HG02870 (cell line): ENCODE measurements around the gene FHOD1.

ENCODE experiments used
- ATAC-seq: cut with Tn5 transposase; IDR thresholded peaks from one replicate; pipeline ENCODE4 v1.9.1; 2021; ENCODE audit warnings: mild to moderate bottlenecking, moderate library complexity; ENCODE audit not compliant: unreplicated experiment

Gene FHOD1

DNA sequence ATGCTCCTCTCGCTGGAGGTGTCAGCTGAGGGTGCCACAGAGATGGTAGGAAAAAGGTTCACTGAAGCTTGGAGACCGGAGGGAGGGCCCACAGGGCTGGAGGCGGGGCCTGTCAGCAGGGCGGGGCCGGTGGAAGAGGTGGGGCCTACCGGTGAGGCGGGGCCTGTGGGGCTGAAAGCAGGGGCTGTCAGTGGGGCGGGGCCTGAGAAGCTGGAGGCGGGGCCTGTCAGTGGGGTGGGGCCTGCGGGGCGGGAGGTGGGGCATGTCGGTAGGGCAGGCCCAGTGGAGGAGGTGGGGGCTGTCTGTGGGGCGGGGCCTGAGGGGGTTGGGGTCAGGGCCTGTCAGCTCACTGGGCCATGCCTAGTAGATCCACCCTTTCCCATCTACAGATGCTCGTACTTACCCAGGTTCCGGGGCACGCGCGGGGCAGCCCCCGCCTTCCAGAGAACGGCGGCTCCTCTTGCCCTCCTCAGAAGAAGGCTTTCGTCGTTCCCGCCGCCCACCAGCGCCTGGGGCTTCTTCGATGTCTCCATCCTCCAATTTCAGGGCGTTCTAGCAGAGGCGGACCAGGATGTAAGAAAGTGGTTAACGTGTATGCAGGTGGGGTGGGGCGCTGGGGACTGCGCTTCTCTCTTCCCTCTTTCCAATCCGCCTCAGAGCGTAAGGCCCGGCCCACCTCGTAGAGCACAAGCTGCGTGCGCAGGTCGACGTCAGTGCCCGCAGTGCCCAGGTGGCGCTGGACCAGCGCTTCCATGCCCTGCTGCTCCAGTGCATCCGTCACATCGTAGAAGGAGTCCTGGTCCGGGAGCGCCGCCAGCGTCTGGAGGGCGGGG lies 10.5 kb downstream of the FHOD1 start:
- no peak for ATAC-seq

DNA sequence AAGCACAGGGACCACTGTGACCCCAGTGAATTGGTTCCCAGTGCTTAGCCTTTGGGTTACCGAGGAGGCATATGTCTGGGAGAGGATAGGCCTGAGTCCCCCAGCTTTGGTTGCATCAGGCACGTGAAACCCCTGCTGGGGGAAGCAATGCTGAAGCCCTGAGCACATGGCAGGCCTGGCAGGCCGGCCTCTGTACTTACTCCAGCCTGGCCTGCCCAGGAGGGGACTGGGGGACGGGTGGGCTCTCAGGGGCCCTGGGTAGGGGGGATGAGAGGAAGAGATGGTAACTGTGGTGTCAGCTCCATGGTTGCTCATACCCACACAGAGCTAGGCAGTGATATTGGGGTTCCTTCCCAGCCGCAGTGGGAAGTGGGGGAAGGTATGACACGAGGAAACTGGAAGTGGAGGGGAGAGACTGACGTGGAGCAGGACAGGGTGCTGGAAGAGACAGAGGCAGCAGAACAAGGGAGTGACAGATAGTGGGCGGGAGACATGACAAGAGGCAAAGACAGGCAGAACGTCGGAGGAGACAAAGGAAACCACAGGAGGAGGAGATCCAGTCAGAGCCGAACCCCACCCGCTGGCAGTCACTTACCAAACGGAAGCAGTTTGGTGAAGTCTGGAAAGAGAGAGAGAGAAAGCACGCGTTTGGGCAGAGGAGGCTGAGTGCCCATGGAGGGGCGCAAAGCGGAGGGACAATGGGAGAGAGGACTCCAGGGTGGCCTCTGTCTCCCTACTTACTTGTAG lies 11.3 kb downstream of the FHOD1 start:
- ATAC-seq, result no peak

DNA sequence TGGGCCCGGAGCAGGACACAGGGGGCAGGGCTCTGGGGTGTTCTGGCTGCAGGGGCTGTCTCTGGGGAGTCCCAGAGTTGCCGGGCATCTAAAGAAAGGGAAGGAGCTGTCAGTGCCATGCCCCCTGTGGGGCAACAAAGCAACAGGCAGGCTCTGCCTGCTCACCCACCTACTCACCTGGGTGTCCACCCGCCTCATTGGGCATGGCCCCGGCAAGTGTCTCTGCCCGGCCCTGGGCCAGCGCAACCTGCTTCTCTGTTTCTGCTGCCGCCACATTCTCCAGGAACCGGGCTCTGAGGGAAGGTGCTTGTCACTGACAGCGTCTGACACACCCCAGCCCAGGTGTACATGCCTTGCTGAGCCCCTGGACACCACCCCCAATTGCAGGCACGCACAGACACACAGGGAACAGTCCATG lies 13.1 kb downstream of the FHOD1 start:
- ATAC-seq, result no peak

DNA sequence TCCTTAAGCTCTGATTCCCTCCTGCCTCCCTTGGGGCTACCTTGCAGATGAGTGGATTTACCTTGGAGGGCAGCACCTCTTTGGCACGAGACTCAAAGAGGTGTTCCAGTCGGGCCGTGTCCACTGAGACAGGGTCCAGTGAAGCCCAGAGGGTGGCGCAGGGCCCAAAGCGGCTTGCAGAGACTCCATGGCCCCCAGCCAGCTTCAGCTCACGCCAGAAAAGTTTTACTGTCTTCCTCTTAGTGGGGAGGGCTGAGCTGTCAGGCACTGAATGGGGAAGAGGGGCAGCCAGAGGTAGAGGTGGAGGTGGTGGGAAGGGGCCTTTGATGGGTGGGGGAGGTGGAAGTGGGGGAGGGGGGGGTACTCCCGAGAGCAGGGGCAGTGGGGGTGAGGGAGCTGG lies 13.7 kb downstream of the FHOD1 start:
- ATAC-seq, result no peak

DNA sequence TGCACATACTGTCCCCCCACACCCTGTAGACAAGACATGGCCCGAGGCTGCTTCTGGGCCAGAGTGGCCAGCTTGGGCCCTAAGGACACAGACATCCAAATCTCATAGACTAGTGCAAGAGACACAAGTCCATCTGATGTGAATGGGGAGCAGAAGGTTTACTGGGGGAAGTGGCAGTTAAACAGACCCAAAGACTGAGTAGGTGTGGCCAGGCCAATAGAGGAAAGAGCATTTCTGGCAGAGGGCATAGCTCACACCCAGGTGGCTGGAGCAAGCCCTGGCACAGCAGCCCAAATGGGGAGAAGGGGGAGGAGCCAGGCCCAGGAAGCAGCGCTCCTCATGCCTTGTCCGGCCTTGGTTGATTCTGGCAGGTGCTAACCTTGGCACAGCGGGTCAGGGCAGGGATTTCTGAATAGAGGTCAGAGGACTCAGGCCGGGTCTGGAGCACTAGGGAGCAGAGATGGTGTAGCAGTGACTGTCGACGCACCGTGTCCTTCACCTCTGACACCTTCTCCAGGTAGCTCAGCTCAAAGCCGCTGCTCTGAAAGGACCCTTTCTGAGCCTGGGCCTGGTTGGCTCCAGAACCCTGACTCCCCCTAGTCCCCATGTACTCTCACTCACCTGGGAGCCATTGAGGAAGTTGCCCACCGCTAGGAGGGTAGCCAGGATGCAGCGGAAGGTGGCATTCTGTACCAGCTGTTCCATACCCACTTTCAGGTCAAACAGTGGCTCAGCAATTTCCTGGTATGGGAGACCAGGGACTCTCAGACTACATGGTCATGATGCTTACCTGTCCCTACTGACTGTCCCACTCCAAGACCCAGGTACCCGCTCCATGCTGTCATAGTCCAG lies 16.2 kb downstream of the FHOD1 start:
- no peak for ATAC-seq

DNA sequence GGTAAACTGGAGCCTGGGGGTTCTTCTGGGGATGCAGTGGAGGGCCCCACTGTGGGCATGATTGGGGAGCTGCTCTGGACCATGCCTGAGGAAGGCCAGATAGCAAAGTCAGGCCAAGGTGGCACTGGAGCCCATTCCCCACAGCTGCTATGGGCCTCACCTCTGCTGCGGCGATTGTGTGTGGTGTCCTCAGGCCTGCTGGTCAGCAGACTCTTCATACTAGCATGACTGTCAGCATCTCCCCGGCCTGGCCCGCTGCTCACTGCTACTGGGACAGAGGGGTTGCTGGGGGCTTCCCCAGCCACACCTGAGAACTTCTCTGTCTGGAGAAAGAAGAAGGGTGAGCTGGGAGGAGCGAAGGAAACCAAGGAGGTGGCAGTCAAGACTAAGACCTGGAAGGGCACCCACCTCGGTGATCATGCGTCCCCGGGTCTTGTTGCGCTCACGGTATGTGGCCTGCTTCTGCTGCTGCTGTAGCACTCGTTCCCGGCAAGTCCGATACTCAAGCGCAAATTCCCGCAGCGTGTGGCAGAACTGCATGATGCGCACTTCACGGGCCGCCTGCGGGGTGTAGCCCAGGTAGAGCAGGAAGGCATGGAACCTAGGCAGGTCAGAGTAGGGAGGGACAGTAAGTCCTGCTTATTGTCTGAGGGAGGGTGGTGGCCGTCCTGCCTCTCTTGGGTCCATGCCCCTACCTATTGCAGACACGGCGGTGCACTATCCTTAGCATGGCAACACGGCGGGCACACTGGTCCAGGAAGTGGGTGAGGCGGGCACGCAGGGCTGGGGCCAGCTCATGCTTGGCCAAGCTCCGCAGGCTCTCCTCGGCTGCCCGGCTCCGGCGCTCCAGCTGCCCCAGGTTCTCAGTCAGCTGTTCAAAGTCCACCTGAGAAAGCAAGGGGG lies 17.1 kb downstream of the FHOD1 start:
- no peak for ATAC-seq

DNA sequence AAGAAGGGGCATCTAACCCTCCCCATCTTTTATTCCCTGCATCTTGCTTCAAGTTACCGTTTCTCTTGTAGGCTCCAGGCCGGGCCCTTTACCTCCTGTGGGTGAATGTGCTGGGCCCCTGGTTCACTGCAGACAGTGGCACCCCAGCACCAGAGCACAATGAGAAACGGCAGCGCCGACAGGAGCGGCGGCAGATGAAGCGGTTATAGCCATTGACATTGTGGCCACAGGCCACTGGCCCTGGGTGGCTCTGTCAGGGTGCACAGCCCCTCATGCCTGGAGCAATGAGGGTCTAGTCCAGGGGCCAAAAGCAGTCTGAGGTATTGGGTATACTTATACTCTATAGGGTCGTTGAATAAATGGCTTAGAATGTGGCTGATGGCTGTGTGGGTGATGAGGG lies 18.4 kb downstream of the FHOD1 start:
- ATAC-seq, result no peak

DNA sequence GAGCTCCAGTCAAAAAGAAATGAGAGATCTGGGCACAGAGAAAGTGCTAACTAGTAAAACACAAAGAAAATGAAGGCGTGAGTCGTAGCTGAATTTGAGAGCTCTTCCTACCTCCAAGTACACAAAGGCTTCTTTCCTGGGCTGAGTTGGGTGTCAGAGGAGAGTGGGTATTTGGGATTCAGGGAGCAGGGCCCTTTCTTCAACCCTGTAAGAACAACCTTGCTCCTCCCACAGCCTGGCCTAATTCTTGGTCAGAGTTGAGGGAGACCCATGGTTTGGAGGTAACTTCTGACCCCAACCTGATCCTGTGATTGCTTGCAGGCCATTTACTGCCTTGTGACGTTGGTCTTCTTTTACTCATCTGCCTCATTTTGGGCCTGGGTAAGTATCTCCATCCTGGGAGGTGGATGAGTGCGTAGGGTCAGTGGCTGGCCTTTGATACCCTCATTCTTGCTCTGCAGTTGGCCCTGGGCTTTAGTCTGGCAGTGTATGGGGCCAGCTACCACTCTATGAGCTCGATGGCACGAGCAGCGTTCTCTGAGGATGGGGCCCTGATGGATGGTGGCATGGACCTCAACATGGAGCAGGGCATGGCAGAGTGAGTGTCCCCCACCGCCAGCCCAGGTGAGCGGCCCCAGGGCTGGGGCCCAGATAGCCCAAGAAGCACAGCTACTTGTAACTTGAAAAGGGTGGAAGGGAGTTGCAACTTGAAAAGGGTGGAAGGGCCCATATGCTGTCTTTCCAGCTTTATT lies 19.1 kb downstream of the FHOD1 start:
- no peak for ATAC-seq

DNA sequence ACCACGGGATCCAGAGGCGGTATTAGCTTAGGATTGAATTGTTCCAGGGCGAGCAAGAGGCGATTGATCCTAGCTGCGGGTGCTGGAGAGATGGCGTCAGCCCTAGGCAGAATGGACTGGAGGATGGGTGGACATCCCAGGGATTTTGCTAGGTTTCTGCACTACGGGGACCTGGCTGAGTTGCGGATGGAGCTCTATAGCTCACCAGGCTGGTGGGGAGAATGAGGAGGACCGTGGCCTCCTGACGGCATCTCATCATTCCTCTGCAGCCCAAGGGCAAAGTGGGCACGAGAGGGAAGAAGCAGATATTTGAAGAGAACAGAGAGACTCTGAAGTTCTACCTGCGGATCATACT lies 19.7 kb downstream of the FHOD1 start:
- no peak for ATAC-seq

DNA sequence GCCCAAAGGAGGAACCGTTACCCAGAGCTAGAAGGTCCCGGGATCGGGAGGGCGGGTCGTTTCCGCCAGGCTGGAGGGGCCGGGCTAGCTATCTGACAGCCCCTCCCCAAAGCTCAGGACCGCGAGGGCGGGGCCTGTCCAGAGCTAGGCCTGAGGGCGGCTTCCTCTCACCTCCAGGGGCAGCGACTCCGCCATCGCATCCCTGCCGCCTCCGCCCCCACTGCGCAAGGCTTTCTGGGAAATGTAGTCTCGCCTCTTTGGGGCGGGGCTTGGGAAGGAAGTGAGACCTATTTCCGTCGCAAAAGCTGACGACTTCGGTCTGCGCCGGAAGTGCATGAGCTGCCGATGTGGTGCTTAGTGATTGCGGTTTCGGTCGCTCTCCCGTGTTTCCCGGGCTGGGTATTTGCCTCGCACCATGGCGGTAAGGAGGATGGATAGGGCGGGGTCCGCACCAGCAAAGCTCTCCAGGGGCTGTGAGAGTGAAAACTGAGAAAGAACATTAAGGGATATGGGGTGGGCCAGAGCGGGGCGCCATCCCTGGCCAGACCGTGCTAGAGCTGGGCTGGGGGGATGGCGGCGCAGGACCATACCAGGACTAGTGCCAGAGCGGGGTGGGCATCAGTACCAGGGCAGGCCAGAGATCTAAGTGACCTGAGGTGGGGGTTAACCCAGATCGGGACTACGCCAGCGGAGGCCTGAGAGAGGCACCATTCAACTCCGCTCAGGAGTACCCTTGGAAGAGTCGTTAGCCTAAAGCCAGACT lies 20.3 kb downstream of the FHOD1 start, which contains the start of gene TMEM208:
TMEM208 (plus strand) TSS at position 327 of the 763 bp plus-strand sequence; CDS start at position 416, 89 bp downstream.
- ATAC-seq, result peak; percentile 94

DNA sequence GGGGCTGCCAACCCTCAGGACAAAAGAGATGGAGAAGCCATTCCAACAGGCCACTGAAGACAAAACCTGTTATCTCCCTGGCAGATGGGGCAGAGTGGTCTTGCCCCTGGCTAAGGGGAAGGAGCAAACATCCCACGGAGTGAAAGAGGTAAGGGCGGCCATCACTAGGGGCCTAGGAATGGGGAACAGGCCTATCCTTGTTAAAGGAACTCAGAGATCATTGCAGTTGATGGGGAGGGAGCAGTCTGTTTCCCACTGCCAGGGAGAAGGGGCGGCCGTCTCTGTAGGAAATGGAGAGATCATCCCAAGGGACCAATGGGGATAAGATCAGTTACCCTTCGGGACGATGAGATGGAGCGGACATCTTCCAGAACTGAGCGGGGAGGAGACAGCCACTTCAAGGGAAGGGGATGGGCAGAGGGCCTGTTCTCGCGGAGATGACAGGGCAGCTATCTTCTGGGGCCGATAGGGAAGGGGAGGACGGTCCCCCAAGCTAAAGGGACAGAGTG lies 20.9 kb downstream of the FHOD1 start:
- ATAC-seq, result no peak

DNA sequence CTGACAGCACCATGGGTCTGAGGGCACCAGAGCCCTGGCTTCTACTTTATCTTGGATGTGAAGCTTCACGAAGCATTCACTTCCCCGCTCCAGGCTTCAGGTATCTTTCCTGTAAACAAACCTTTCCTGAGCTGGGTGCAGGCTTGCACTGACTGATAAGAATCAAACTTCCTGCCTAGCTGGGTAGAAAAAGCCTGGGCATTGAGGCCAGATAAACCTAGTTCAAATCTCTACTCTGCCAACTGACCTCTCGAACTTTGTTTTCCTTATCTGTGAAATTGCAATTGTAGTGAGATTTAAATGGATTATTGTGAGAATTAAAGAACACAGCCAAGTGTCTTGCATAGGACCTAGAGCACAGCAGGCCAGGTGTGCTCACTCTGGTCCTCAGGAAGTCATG lies 23.3 kb downstream of the FHOD1 start:
- ATAC-seq, result no peak

DNA sequence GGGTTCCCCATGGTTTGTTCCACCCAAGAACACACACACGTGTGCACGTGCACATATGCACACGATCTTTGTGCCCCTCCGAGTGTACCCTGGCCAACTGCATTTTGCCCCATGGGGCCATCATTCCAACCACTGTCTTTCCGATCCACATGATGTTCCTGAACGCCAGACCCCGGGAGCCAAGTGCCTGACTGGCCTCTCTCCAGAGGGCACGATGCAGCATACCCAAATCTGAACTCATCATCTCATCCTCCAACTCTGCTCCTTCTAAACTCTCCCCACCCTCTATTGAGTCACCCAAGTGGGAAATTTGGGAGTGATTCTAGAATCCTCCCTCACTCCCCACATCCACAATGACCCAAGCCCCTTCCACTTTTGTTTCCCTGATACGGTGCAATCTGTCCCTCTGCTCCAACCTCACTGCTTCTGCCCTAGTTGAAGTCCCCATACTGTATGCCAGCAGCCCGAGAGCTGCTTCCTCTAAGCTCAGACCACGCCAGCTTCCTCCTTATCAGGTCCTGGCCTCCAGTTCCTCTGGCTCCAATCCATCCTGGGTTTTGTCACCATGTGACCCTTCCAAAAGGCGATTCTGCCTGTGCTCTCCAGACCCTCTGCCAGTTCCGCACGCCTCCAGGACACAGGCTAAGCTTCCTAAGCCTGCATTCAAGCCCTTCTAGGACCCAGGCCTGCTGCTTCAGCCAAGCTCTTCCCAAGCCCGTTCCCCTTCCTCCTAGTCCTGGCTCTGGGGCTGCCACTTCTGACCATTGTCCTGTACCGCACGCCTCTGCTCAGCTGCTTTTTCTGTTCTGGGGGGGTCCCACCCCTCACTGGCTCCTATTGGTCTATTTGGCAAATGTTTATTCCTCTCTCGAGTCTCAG lies 30.4 kb downstream of the FHOD1 start:
- ATAC-seq, result no peak

DNA sequence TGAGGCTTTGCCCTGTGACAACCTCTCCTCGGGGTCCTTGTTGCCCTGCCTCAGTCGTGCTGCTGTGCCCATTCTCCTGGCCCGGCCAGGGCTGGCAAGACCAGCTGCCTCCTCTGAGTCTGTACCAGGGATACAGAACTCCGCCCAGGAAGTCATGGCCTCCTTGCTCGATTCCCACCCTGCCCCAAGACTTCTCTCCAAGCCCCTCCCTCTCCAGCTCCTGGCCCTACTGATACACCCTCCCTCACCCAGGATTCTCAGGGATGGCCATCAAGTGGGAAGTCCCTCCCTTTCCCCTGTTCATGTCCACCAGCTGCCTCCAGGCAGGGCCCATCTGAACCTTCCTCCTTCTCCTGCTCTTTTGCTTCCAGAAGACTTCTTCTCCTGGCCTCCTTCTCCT lies 31.6 kb downstream of the FHOD1 start:
- ATAC-seq, result no peak

DNA sequence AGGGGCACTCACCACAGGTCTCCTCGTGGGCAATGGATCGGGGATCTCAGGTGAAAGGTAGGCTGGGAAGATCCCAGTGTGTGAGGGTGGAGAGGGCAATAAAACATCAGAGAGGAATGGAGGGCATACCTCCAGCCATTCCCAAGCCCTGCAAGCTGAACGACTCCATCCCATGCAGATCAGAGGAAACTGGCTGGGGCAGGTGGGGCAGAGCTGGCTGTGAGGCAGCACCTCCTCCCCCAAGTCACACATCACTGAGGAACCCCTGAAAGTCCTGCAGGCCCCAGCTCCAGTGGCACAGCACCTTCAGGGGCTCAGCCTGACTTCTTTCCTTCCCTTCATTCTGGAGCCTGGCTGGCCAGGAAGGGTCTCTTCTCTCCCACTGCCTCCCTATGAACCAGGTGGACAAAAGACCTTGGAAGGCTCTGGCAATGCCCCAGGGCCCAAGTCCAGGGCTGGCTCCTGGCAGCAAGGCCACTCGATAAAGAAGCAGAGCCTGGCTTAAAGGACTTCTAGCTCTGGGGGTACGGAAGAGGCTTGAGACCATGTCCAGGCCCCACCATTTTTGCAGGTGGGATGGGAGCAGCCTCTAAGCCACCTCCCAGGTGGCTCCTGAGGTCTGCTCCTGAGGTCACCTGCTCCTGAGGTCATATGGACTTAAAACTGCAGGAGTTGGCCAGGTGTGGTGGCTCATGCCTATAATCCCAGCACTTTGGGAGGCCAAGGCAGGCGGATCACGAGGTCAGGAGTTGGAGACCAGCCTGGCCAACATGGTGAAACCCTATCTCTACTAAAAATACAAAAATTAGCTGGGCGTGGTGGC lies 33.9 kb downstream of the FHOD1 start:
- no peak for ATAC-seq

DNA sequence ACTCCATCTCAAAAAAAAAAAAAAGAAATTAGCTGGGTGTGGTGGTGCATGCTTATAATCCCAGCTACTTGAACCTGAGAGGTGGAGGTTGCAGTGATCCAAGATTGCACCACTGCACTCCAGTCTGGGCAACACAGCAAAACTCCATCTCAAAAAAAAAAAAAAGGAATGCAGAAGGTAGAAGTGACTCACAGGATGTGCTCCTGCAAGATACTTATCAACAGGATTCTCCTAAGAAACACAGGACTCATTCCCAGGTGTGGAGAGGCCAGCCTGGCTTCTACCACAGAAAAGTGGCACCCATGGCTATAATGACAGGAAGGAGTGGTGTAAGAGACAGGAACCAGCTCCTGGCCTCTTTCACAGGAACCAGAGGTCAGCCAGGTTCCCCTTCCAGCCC lies 34.5 kb downstream of the FHOD1 start:
- no peak for ATAC-seq

DNA sequence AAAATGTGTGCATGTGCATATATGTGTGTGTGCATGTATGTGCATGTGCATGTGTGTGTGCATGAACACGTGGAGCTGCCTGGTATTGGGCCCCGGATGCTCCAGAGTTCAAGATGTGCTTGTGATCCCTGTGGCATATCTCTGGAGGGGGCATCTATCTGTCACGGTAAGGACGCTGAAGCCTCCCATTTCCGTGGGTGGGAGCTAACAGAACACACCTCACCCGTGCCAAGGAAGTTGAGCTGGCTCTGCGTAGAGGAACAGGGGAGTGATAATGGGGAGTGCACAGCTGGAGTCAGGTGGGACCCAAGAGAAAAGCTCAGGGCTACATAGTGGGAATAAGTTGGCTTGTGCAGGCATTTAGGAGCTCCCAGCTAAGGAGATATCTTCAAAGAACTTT lies 35.6 kb downstream of the FHOD1 start:
- no peak for ATAC-seq
